Gastroesophageal sphincter (tissue), 4 donors: ENCODE results near the gene ETFB. TPM values are rescaled to one million over a fixed set of nuclear protein-coding genes. Genes with fewer than 3 reads are reported as not detected.

ENCODE experiments used
- ATAC-seq: fragments of 150-250 bp; one replicate; pipeline ENCODE4 v1.9.1; 2016; ENCODE audit warnings: mild to moderate bottlenecking, moderate library complexity
- H3K27ac ChIP-seq, 4 donors: fragments of 200-600 bp; sonication (generic) in 3 of 4; 1 replicate in 3 of 4; 2 replicates in 1 of 4; pipeline ENCODE4 v1.5.1; 2016 to 2019
- H3K27me3 ChIP-seq: fragments of 200-600 bp; sonication (generic); one replicate; pipeline ENCODE4 v1.5.1; 2019
- H3K36me3 ChIP-seq, 2 donors: fragments of 200-600 bp; sonication (generic); one replicate each; pipeline ENCODE4 v1.5.1; 2019; ENCODE audit warnings: control low read depth in 1 of 2
- H3K4me1 ChIP-seq, 3 donors: fragments of 200-600 bp; sonication (generic); 1 replicate in 2 of 3; 2 replicates in 1 of 3; pipeline ENCODE4 v1.5.1; 2016 to 2019; ENCODE audit warnings: control low read depth in 2 of 3
- H3K4me3 ChIP-seq, 2 donors: fragments of 200-600 bp; sonication (generic); one replicate each; pipeline ENCODE4 v1.5.1; 2019; ENCODE audit warnings: mild to moderate bottlenecking in 1 of 2, moderate library complexity in 1 of 2
- H3K9me3 ChIP-seq, 3 donors: fragments of 200-600 bp; sonication (generic); one replicate each; pipeline ENCODE4 v1.5.1; 2017 to 2019; ENCODE audit warnings: control low read depth in 2 of 3
- CTCF ChIP-seq, 4 experiments: fragments of 200-600 bp in 2 of 4; fragments of 450-650 bp in 2 of 4; sonication (generic) in 1 of 4; IDR thresholded peaks; one replicate each; pipeline ENCODE4 v1.5.1; 2017 to 2019; ENCODE audit warnings: antibody characterized with exemption in 4 of 4, mild to moderate bottlenecking in 2 of 4, moderate library complexity in 2 of 4
- EP300 ChIP-seq: sonication (generic); formaldehyde crosslinking; IDR thresholded peaks from one replicate; pipeline ENCODE4 v1.6.1; 2017; ENCODE audit warnings: antibody characterized with exemption, mild to moderate bottlenecking
- POLR2A ChIP-seq, 2 donors: fragments of 450-650 bp; IDR thresholded peaks; one replicate each; pipeline ENCODE4 v1.6.1; 2017; ENCODE audit warnings: antibody characterized with exemption in 2 of 2, mild to moderate bottlenecking in 2 of 2, moderate library complexity in 1 of 2
- POLR2AphosphoS5 ChIP-seq: sonication (generic); formaldehyde crosslinking; IDR thresholded peaks from one replicate; pipeline ENCODE4 v1.6.1; 2017; ENCODE audit warnings: antibody characterized with exemption
- WGBS, 2 donors: methylation state at CpG; one replicate each; pipeline ENCODE4 v1.1.5; 2018; ENCODE audit warnings: low coverage in 1 of 2; 5-methylcytosine and 5-hydroxymethylcytosine counted together
- total RNA-seq, 4 donors: library from RNA; depleted of rRNA; stranded (reverse); fragments of >200 nt; gene quantifications; one replicate each; pipeline ENCODE4 v1.1.0, GENCODE V29; 2016

The ETFB gene
- total RNA-seq, 4 donors from 2014 or later = 96.2 to 136 (median 103) TPM

DNA sequence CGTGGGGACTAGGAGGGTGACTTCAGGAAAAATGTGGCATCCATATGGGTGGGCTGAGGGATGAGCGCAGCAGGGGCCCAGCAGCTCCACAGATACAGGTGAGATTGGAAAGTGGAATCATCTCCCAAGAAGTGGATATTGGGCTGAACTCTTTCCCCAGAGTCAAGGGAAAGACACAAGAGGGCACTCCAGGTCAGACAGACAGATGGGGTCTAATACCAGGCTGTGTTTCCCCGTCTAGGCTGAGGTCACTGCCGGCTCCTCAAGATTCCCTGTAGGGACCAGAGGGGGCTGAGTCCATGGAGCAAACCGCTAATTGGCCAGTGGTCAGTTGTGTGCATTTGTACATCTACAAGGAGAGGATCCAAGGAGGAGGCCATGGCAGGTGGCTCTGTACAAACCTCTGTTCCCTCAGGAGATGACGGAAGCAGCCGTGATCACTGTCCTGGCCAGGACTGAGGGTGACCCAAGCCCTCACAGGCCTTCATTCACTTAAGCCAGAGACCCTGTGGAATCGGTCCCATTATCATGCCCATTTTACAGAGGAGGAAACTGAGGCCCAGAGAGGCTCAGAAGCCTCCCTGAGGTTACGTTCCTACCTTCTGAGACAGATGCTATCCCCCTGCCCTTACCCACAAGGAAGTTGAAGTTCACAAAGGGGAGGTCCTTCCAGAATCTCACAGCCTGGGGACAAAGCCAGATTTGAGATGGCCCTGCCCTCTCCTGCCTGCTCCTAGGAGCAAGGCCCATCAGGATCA is 69.7 kb downstream of the ETFB start:
- peaks cover 85% of the 10 kb centered on the region for H3K27me3 ChIP-seq
- H3K9me3 ChIP-seq = peaks cover 0 to 5% (median 0%) of the 10 kb centered on the region in 3 donors
- no peaks in the 10 kb centered on the region for H3K4me1 ChIP-seq
- H3K4me3 ChIP-seq = no peak overlapping the region
- TF ChIP-seq CTCF (IDR thresholded peaks at IDR 0.05) (no peak), EP300 (no peak), POLR2AphosphoS5 (no peak), POLR2A (IDR thresholded peaks at IDR 0.05) (no peak)
- 66% methylated on average over 7 of the region's 9 CpGs; no CpG with 5 or more reads in 1 of the 2 donors for WGBS, 2 donors
- no peak overlapping the region for H3K27ac ChIP-seq
- H3K36me3 ChIP-seq = no peaks in the 10 kb centered on the region
- ATAC-seq = no peak

DNA sequence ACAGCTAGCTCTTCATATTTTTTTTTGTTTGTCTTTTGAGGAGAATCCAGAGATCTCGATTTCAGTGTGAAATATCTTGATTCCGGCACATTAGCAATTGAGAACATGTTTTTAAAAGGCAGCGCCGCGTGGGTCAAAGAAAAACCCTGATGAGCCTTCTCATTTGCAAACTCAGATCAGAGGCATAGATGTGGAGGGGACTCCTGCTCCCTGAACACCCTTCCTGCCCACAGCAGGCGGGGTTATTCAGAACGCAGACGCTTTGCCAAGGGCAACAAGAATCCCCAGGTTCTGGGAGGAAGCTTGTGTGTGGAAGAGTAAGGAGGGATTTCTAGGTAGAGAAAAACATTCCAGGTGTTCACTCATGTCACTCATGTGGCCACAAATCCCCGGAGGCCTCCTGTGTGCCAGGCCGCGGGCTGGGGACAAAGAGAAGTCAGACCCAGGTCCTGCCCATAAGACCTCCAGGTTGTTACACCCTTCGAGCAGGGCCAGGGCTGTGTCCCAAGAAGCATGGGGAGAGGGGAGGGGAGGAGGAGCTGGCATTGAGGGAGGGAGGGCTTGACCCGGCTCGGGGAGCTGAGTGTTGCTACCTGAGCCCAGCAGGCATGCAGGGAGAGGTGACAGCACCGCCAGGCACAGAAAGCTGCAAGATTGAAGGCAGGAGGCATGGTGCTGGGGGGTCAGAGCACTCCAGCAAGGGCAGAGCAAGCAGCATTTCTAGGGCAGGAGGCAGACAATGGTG is 70.6 kb downstream of the ETFB start:
- TF ChIP-seq EP300 = no peak
- no peak for TF ChIP-seq CTCF (IDR thresholded peaks at IDR 0.05)
- TF ChIP-seq POLR2AphosphoS5 = no peak
- no peak for TF ChIP-seq POLR2A (IDR thresholded peaks at IDR 0.05)
- WGBS, 2 donors = 25 to 30% methylated on average over 4 of the region's 15 CpGs
- Histone ChIP-seq H3K4me1 (no peaks in the 10 kb centered on the region), H3K4me3 (no peak overlapping the region), H3K27me3 (peaks cover 91% of the 10 kb centered on the region), H3K27ac (no peak overlapping the region), H3K9me3 (peaks cover 0 to 15% (median 0%) of the 10 kb centered on the region in 3 donors), H3K36me3 (no peaks in the 10 kb centered on the region)
- ATAC-seq = no peak

Other genes starting within 250 kb of the ETFB start
- 1 to 10 TPM in 3 of 4 donors, under 1 TPM in 1; 0.62 to 9.2 (median 4.0) TPM for gene SIGLEC9, start 241.5 kb downstream of the ETFB start, total RNA-seq
- 1 to 10 TPM in 2 of 4 donors, under 1 TPM in 1, not detected in 1; 0.46 to 4.4 (median 2.8) TPM for gene SIGLEC7, start 224.1 kb downstream of the ETFB start, total RNA-seq
- gene CD33, start 141.3 kb downstream of the ETFB start, total RNA-seq = 1 to 10 TPM; 1.8 to 7.0 (median 2.8) TPM
- not detected for gene SIGLECL1, start 115.3 kb downstream of the ETFB start, total RNA-seq
- not detected for gene IGLON5, start 54.7 kb downstream of the ETFB start, total RNA-seq
- 1 to 10 TPM; 1.5 to 3.6 (median 2.5) TPM for gene VSIG10L, start 24.2 kb downstream of the ETFB start, total RNA-seq
- gene CLDND2, start 2.6 kb upstream of the ETFB start, total RNA-seq = not detected
- gene NKG7, start 6.3 kb upstream of the ETFB start, total RNA-seq = 1 to 10 TPM in 1 of 4 donors, under 1 TPM in 2, not detected in 1; 0.58 to 2.0 (median 0.67) TPM
- not detected for gene LIM2, start 21.6 kb upstream of the ETFB start, total RNA-seq
- not detected for gene C19orf84, start 24.2 kb upstream of the ETFB start, total RNA-seq
- gene SIGLEC10, start 51.3 kb upstream of the ETFB start, total RNA-seq = 1 to 10 TPM; 1.1 to 6.9 (median 3.2) TPM
- 1 to 10 TPM in 1 of 4 donors, under 1 TPM in 2, not detected in 1; 0.25 to 1.4 (median 0.54) TPM for gene SIGLEC8, start 92.1 kb upstream of the ETFB start, total RNA-seq
- not detected for gene CEACAM18, start 112.2 kb upstream of the ETFB start, total RNA-seq
- under 1 TPM in 2 of 4 donors, not detected in 2; 0.31 to 0.85 TPM for gene SIGLEC12, start 135.4 kb upstream of the ETFB start, total RNA-seq
- 1 to 10 TPM in 3 of 4 donors, under 1 TPM in 1; 0.59 to 3.9 (median 3.1) TPM for gene SIGLEC6, start 165.3 kb upstream of the ETFB start, total RNA-seq
- gene ZNF175, start 204.9 kb upstream of the ETFB start, total RNA-seq = 10 to 100 TPM in 1 of 4 donors, 1 to 10 TPM in 3; 6.5 to 12.8 (median 7.3) TPM